ENCODE results near the gene LTBP3.

LTBP3 gene

DNA sequence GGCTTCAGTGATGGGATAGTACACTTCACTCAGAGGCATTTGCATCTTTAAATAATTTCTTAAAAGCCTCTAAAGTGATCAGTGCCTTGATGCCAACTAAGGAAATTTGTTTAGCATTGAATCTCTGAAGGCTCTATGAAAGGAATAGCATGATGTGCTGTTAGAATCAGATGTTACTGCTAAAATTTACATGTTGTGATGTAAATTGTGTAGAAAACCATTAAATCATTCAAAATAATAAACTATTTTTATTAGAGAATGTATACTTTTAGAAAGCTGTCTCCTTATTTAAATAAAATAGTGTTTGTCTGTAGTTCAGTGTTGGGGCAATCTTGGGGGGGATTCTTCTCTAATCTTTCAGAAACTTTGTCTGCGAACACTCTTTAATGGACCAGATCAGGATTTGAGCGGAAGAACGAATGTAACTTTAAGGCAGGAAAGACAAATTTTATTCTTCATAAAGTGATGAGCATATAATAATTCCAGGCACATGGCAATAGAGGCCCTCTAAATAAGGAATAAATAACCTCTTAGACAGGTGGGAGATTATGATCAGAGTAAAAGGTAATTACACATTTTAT lies 54.7 kb downstream of the LTBP3 start (continued):
- TF ChIP-seq, protein P1, sequence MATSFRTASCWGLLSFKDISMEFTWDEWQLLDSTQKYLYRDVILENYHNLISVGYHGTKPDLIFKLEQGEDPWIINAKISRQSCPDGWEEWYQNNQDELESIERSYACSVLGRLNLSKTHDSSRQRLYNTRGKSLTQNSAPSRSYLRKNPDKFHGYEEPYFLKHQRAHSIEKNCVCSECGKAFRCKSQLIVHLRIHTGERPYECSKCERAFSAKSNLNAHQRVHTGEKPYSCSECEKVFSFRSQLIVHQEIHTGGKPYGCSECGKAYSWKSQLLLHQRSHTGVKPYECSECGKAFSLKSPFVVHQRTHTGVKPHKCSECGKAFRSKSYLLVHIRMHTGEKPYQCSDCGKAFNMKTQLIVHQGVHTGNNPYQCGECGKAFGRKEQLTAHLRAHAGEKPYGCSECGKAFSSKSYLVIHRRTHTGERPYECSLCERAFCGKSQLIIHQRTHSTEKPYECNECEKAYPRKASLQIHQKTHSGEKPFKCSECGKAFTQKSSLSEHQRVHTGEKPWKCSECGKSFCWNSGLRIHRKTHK (tag by site-specific recombination; IDR thresholded peaks at IDR 0.05) = no peak
- no peak for TF ChIP-seq ZNF510 (tag by site-specific recombination; IDR thresholded peaks at IDR 0.05; ENCODE audit: insufficient replicate concordance)
- TF ChIP-seq ZNF433 (tag by site-specific recombination; IDR thresholded peaks at IDR 0.05; ENCODE audit: low read depth) = no peak

DNA sequence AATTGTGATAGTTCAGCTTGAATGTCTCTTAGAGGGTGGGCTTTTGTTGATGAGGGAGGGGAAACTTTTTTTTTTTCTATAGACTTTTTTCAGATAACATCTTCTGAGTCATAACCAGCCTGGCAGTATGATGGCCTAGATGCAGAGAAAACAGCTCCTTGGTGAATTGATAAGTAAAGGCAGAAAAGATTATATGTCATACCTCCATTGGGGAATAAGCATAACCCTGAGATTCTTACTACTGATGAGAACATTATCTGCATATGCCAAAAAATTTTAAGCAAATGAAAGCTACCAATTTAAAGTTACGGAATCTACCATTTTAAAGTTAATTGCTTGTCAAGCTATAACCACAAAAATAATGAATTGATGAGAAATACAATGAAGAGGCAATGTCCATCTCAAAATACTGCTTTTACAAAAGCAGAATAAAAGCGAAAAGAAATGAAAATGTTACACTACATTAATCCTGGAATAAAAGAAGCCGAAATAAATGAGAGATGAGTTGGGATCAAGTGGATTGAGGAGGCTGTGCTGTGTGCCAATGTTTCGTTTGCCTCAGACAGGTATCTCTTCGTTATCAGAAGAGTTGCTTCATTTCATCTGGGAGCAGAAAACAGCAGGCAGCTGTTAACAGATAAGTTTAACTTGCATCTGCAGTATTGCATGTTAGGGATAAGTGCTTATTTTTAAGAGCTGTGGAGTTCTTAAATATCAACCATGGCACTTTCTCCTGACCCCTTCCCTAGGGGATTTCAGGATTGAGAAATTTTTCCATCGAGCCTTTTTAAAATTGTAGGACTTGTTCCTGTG lies 55.4 kb downstream of the LTBP3 start:
- TF ChIP-seq IKZF3 (tag by site-specific recombination; IDR thresholded peaks at IDR 0.05) = peak; percentile 69; the same call in 1 of the 2 replicates
- 0 out of 2 replicates have a peak, but pooled peaks have one; percentile 7 for TF ChIP-seq PRDM1 (tag by site-specific recombination; IDR thresholded peaks at IDR 0.05)
- TF ChIP-seq, protein P2, sequence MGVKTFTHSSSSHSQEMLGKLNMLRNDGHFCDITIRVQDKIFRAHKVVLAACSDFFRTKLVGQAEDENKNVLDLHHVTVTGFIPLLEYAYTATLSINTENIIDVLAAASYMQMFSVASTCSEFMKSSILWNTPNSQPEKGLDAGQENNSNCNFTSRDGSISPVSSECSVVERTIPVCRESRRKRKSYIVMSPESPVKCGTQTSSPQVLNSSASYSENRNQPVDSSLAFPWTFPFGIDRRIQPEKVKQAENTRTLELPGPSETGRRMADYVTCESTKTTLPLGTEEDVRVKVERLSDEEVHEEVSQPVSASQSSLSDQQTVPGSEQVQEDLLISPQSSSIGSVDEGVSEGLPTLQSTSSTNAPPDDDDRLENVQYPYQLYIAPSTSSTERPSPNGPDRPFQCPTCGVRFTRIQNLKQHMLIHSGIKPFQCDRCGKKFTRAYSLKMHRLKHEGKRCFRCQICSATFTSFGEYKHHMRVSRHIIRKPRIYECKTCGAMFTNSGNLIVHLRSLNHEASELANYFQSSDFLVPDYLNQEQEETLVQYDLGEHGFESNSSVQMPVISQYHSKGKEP (tag by site-specific recombination; IDR thresholded peaks at IDR 0.05) = peak; percentile 84
- TF ChIP-seq, protein P3, sequence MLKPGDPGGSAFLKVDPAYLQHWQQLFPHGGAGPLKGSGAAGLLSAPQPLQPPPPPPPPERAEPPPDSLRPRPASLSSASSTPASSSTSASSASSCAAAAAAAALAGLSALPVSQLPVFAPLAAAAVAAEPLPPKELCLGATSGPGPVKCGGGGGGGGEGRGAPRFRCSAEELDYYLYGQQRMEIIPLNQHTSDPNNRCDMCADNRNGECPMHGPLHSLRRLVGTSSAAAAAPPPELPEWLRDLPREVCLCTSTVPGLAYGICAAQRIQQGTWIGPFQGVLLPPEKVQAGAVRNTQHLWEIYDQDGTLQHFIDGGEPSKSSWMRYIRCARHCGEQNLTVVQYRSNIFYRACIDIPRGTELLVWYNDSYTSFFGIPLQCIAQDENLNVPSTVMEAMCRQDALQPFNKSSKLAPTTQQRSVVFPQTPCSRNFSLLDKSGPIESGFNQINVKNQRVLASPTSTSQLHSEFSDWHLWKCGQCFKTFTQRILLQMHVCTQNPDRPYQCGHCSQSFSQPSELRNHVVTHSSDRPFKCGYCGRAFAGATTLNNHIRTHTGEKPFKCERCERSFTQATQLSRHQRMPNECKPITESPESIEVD (tag by site-specific recombination; IDR thresholded peaks at IDR 0.05) = peak; percentile 89
- TF ChIP-seq ZBTB48 (tag by site-specific recombination; IDR thresholded peaks at IDR 0.05) = 0 out of 2 replicates have a peak, but pooled peaks have one; percentile 37
- no peak for TF ChIP-seq ZNF558 (tag by site-specific recombination; IDR thresholded peaks at IDR 0.05)
- no peak for TF ChIP-seq ZNF423 (tag by site-specific recombination; IDR thresholded peaks at IDR 0.05)
- TF ChIP-seq, protein P4, sequence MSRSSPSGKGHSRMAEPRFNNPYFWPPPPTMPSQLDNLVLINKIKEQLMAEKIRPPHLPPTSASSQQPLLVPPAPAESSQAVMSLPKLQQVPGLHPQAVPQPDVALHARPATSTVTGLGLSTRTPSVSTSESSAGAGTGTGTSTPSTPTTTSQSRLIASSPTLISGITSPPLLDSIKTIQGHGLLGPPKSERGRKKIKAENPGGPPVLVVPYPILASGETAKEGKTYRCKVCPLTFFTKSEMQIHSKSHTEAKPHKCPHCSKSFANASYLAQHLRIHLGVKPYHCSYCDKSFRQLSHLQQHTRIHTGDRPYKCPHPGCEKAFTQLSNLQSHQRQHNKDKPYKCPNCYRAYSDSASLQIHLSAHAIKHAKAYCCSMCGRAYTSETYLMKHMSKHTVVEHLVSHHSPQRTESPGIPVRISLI (tag by site-specific recombination; IDR thresholded peaks at IDR 0.05) = peak; percentile 90
- TF ChIP-seq, protein P5, sequence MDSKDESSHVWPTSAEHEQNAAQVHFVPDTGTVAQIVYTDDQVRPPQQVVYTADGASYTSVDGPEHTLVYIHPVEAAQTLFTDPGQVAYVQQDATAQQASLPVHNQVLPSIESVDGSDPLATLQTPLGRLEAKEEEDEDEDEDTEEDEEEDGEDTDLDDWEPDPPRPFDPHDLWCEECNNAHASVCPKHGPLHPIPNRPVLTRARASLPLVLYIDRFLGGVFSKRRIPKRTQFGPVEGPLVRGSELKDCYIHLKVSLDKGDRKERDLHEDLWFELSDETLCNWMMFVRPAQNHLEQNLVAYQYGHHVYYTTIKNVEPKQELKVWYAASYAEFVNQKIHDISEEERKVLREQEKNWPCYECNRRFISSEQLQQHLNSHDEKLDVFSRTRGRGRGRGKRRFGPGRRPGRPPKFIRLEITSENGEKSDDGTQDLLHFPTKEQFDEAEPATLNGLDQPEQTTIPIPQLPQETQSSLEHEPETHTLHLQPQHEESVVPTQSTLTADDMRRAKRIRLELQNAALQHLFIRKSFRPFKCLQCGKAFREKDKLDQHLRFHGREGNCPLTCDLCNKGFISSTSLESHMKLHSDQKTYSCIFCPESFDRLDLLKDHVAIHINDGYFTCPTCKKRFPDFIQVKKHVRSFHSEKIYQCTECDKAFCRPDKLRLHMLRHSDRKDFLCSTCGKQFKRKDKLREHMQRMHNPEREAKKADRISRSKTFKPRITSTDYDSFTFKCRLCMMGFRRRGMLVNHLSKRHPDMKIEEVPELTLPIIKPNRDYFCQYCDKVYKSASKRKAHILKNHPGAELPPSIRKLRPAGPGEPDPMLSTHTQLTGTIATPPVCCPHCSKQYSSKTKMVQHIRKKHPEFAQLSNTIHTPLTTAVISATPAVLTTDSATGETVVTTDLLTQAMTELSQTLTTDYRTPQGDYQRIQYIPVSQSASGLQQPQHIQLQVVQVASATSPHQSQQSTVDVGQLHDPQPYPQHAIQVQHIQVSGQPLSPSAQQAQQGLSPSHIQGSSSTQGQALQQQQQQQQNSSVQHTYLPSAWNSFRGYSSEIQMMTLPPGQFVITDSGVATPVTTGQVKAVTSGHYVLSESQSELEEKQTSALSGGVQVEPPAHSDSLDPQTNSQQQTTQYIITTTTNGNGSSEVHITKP (tag by site-specific recombination; IDR thresholded peaks at IDR 0.05) = 0 out of 2 replicates have a peak, but pooled peaks have one; percentile 24
- H3K9me3 ChIP-seq (ENCODE audit: control insufficient read depth, insufficient read depth, low read depth, low read length) = no peaks in the 10 kb centered on the region
- ChIA-PET POLR2A (interaction anchor here (0.5 to 28.2 kb wide), 9 partner anchors 8 to 241 kb away, joined by 3 to 1129 read pairs (median 5); partner anchors contain the start of genes DPF2, MAP3K11, NEAT1 and PCNX3), CTCF (interaction anchor here (0.5 to 2.4 kb wide), 13 partner anchors 7 to 316 kb away, joined by 3 to 10 read pairs (median 4); no protein-coding TSS in a partner anchor)
- H3K4me1 ChIP-seq (ENCODE audit: control insufficient read depth, insufficient read depth, low read length) = no peaks in the 10 kb centered on the region
- H3K36me3 ChIP-seq (ENCODE audit: control insufficient read depth in 2 of 2, insufficient read depth in 1 of 2, low read length in 2 of 2) = peaks cover 0 to 70% of the 10 kb centered on the region in 2 experiments; a peak in 2 of 3 replicates
- peak overlapping the region; percentile 98 for H3K4me3 ChIP-seq (ENCODE audit: low read depth, low read length)
- H3K27ac ChIP-seq (ENCODE audit: extremely low read depth, low read depth, low read length) = no peak overlapping the region

Data from HEK293 (cell line).